ENCODE data around the gene CFAP77. TPM values are rescaled to one million over a fixed set of nuclear protein-coding genes. Genes with fewer than 3 reads are reported as not detected.

CFAP77 gene
- total RNA-seq, 4 donors from 2014 or later, result not detected

DNA sequence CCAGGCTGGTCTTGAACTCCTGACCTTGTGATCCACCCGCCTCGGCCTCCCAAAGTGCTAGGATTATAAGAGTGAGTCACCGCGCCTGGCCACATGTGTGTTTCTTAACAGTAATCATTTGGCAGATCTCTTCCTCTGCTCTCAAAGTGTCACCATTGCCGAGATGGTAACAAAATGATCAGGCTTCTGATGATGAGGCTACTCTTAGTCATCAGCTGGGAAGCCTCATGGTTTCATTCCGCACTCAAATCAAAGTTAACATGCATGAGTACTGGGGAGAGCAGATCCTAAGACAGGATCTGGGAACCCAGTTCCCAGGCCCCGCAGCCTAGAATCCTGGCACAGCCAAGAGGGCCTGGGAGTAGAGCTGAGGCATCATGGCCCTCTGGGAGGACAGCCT is 199.8 kb downstream of the CFAP77 start:
- 79% methylated on average over 7 of the region's 7 CpGs for WGBS
- Histone ChIP-seq H3K4me1 (no peaks in the 10 kb centered on the region), H3K9me3 (no peaks in the 10 kb centered on the region), H3K4me3 (no peak overlapping the region), H3K36me3 (peaks cover 48 to 98% (median 85%) of the 10 kb centered on the region in 4 donors), H3K27ac (replicated peaks in 1 of 4) (no peak overlapping the region), H3K27me3 (no peaks in the 10 kb centered on the region)
- intact Hi-C loops (cut with DNase I), result no loop called here
- TF ChIP-seq EP300 (IDR thresholded peaks at IDR 0.05) (no peak), POLR2AphosphoS5 (IDR thresholded peaks at IDR 0.05) (no peak), POLR2A (IDR thresholded peaks at IDR 0.05; ENCODE audit: low read depth) (no peak)
- TF ChIP-seq, protein P1, sequence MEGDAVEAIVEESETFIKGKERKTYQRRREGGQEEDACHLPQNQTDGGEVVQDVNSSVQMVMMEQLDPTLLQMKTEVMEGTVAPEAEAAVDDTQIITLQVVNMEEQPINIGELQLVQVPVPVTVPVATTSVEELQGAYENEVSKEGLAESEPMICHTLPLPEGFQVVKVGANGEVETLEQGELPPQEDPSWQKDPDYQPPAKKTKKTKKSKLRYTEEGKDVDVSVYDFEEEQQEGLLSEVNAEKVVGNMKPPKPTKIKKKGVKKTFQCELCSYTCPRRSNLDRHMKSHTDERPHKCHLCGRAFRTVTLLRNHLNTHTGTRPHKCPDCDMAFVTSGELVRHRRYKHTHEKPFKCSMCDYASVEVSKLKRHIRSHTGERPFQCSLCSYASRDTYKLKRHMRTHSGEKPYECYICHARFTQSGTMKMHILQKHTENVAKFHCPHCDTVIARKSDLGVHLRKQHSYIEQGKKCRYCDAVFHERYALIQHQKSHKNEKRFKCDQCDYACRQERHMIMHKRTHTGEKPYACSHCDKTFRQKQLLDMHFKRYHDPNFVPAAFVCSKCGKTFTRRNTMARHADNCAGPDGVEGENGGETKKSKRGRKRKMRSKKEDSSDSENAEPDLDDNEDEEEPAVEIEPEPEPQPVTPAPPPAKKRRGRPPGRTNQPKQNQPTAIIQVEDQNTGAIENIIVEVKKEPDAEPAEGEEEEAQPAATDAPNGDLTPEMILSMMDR (IDR thresholded peaks at IDR 0.05), result no peak
- no peak for DNase-seq (ENCODE audit: extremely low spot score)

DNA sequence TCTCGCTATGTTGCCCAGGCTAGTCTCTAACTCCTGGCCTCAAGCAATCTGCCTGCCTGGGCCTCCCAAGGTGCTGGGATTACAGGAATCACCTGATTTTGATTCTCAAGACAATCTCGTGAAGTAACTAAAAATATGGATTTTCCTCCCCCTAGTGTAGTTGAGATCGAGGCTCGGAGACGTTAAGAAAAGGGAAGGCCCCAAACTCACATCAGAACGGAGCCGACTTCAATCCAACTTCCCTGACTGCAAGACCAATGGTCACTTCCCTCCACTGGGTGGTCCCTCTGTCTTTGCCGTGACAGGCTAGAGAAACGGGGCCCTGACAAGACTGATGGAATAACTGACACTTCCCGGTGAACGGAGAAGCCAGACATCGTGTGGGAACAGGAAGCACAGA is 200.7 kb downstream of the CFAP77 start:
- H3K4me3 ChIP-seq, result no peak overlapping the region
- peaks cover 54 to 98% (median 88%) of the 10 kb centered on the region in 4 donors for H3K36me3 ChIP-seq
- no peak for DNase-seq (ENCODE audit: extremely low spot score)
- no peak overlapping the region for H3K27ac ChIP-seq (replicated peaks in 1 of 4)
- intact Hi-C loops (cut with DNase I), result no loop called here
- H3K4me1 ChIP-seq, result no peaks in the 10 kb centered on the region
- no peaks in the 10 kb centered on the region for H3K27me3 ChIP-seq
- WGBS, result 93% methylated on average over 8 of the region's 12 CpGs
- TF ChIP-seq EP300 (IDR thresholded peaks at IDR 0.05) (no peak), POLR2AphosphoS5 (IDR thresholded peaks at IDR 0.05) (no peak), POLR2A (IDR thresholded peaks at IDR 0.05; ENCODE audit: low read depth) (no peak)
- TF ChIP-seq, protein P1 (IDR thresholded peaks at IDR 0.05), result no peak
- H3K9me3 ChIP-seq, result no peaks in the 10 kb centered on the region

DNA sequence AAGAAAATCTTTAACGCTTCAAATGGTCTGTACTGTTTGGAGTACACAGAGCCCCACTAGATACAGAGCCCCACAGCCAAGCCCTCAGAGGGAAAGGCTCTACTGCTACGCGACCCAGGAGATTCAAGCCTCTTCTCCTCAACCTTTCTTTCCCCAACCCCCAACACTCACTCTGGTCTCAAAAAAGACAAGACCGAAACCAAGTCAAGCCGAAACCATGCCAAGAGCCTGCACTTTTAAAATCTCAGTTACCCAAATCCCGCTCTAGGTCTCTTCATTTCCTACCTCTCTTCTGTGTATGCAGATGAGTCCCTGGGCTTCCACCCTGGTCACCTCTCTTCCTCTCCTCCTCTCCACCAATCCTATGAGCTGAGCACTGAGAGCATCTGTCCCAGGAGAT is 204.3 kb downstream of the CFAP77 start:
- WGBS, result 77% methylated on average over 6 of the region's 6 CpGs
- no peak for TF ChIP-seq POLR2A (IDR thresholded peaks at IDR 0.05; ENCODE audit: low read depth)
- TF ChIP-seq, protein P1 (IDR thresholded peaks at IDR 0.05), result no peak
- no peak for TF ChIP-seq POLR2AphosphoS5 (IDR thresholded peaks at IDR 0.05)
- TF ChIP-seq EP300 (IDR thresholded peaks at IDR 0.05), result no peak
- intact Hi-C loops (cut with DNase I), result no loop called here

DNA sequence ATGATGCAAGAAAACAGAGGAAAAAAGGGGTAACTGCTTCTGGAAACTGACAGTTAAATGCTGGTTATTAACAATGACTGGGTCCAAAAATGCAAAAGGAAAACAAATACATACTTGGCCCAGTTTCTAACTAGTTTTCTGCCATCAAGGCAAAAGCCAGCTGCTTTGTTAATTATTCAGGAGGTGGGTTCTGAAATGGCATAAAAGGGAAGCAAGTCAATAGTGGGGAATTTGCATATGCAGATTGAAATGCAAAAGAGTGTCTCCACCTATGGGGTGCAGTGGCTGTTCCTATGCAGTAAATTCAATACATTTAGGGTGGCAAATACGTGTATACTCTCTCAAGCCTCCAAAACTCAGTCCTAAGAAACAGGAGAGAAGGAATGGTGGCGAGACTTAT is 205.8 kb downstream of the CFAP77 start:
- TF ChIP-seq, protein P1 (IDR thresholded peaks at IDR 0.05), result no peak
- TF ChIP-seq POLR2A (IDR thresholded peaks at IDR 0.05; ENCODE audit: low read depth) (no peak), EP300 (IDR thresholded peaks at IDR 0.05) (no peak), POLR2AphosphoS5 (IDR thresholded peaks at IDR 0.05) (no peak)
- H3K9me3 ChIP-seq, result no peaks in the 10 kb centered on the region
- H3K27ac ChIP-seq (replicated peaks in 1 of 4), result no peak overlapping the region
- WGBS, result 85% methylated on average over 2 of the region's 2 CpGs
- H3K36me3 ChIP-seq, result peaks cover 32 to 89% (median 78%) of the 10 kb centered on the region in 4 donors
- no peaks in the 10 kb centered on the region for H3K27me3 ChIP-seq
- H3K4me3 ChIP-seq, result no peak overlapping the region
- peaks cover 0 to 8% (median 2%) of the 10 kb centered on the region in 4 donors for H3K4me1 ChIP-seq
- DNase-seq (ENCODE audit: extremely low spot score), result no peak
- intact Hi-C loops (cut with DNase I), result no loop called here

More for the DNA sequence above, 204.3 kb downstream of the CFAP77 start:
- Histone ChIP-seq H3K4me1 (peaks cover 0 to under 1% (median 0%) of the 10 kb centered on the region in 4 donors), H3K9me3 (no peaks in the 10 kb centered on the region), H3K27me3 (no peaks in the 10 kb centered on the region), H3K4me3 (no peak overlapping the region), H3K36me3 (peaks cover 39 to 98% (median 91%) of the 10 kb centered on the region in 4 donors), H3K27ac (replicated peaks in 1 of 4) (no peak overlapping the region)
- DNase-seq (ENCODE audit: extremely low spot score), result no peak

DNA sequence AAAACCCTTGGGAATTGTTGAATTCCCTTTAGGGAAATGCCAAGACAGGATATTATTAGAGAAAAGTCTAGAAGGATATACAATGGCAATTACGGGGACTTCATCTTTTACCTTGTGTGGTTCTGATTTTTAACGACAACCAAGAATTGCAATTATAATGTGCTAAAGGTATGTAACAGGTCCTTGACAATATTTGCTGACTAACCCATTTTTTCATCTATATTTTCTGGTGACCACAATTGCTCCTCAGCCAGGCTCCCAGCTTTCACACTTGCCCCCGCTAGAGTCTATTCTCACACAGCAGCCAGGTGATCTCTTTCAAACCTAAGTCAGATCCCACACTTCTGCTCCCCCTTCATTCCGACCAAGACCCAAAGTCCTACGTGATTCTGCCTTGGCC is 206.7 kb downstream of the CFAP77 start:
- Histone ChIP-seq H3K9me3 (no peaks in the 10 kb centered on the region), H3K36me3 (peaks cover 23 to 87% (median 69%) of the 10 kb centered on the region in 4 donors), H3K27me3 (no peaks in the 10 kb centered on the region), H3K4me3 (no peak overlapping the region), H3K4me1 (peaks cover 0 to 8% (median 2%) of the 10 kb centered on the region in 4 donors), H3K27ac (replicated peaks in 1 of 4) (no peak overlapping the region)
- no peak for TF ChIP-seq POLR2AphosphoS5 (IDR thresholded peaks at IDR 0.05)
- 95% methylated on average over 5 of the region's 5 CpGs for WGBS
- intact Hi-C loops (cut with DNase I), result no loop called here
- no peak for DNase-seq (ENCODE audit: extremely low spot score)
